Pancreas (tissue), 10 donors: ENCODE data around the gene SLFN13. TPM values are rescaled to one million over a fixed set of nuclear protein-coding genes. Genes with fewer than 3 reads are reported as not detected.

ENCODE experiments used
- ATAC-seq, 4 donors: fragments of 200-7000 bp; cut with Tn5 transposase; one replicate each; pipeline versions ENCODE4 v1.8.0 to v1.9.1; 2020; ENCODE audit warnings: mild to moderate bottlenecking in 4 of 4, moderate library complexity in 4 of 4
- DNase-seq, 6 donors: peaks; one replicate each; pipeline ENCODE4 v3.0.0-alpha.2; 2020
- FAIRE-seq: peaks from 2 replicates; lab custom pipeline; 2012; peaks lifted over from hg19 to GRCh38; lab: Jason Lieb, UNC
- H3K27ac ChIP-seq, 4 donors: fragments of 200-600 bp; sonication (generic); 1 replicate in 3 of 4; 2 replicates in 1 of 4; pipeline versions ENCODE4 v1.5.0 to v1.8.0; 2020
- H3K27me3 ChIP-seq, 4 donors: fragments of 200-600 bp; one replicate each; pipeline ENCODE4 v1.8.0; 2021
- H3K36me3 ChIP-seq, 3 donors: fragments of 200-600 bp; sonication (generic) in 1 of 3; one replicate each; pipeline versions ENCODE4 v1.5.0 to v1.8.0; 2020 to 2021
- H3K4me1 ChIP-seq, 3 donors: fragments of 200-600 bp; one replicate each; pipeline ENCODE4 v1.8.0; 2021
- H3K4me3 ChIP-seq, 4 donors: fragments of 200-600 bp; sonication (generic) in 2 of 4; one replicate each; pipeline versions ENCODE4 v1.5.0 to v1.8.0; 2020 to 2021
- H3K9me3 ChIP-seq, 4 donors: fragments of 200-600 bp; one replicate each; pipeline ENCODE4 v1.8.0; 2021
- CTCF ChIP-seq, 4 donors: fragments of 200-600 bp; sonication (generic) in 3 of 4; IDR thresholded peaks; one replicate each; pipeline versions ENCODE4 v1.5.0 to v1.8.0; 2021; ENCODE audit warnings: antibody characterized with exemption in 4 of 4
- WGBS, 2 donors: extraction: QIAGEN DNeasy Blood & Tissue Kit; methylation state at CpG; one replicate each; pipeline ENCODE4 v1.1.7; 2013; 5-methylcytosine and 5-hydroxymethylcytosine counted together
- intact Hi-C, 3 donors: fragments of 100-400 bp; cut with DNase I; formaldehyde crosslinking; loops; one replicate each; pipeline versions ENCODE4 v1.11.1 to v1.14.2; 2022
- polyA plus RNA-seq, 2 donors: library from polyadenylated mRNA; stranded (reverse); fragments of 200-250 nt; gene quantifications; one replicate each; pipeline ENCODE4 v1.2.3, GENCODE V29; 2013
- total RNA-seq, 6 donors: library from RNA; stranded (reverse); fragmentation: NEBNext Ultra II Directional in 4 of 6; extraction: Animal tissue kit (Norgen Biotek cat#: 25700) in 4 of 6; gene quantifications; one replicate each; pipeline versions ENCODE4 v1.2.1 to v1.2.4, GENCODE V29; 2021 to 2023
- donor health status: healthy with polysubstance abuse.
- donor health status: DM: no; HTN: no; CAD: no; lungs with moderate emphysema.
- donor health status: DM: no; HTN: no; CAD: no.
- donor health status: control.
- donor health status: control.
- donor health status: Bipolar disorder and iron deficiency.
- donor health status: DM: yes; HTN: yes; CAD: no.
- donor health status: DM: no; HTN: no; CAD: no.
- donor health status: DM: no; HTN: no; CAD: no.
- donor health status: DM: yes; HTN: yes; CAD: no.

SLFN13 gene
- total RNA-seq (1 to 10 TPM; 1.3 to 8.5 (median 3.3) TPM), polyA plus RNA-seq (1 to 10 TPM; 1.7 to 2.9 TPM)

- intact Hi-C loops, result loop anchor here in 1 of 3 donors (10.0 kb wide), 1 partner anchor 46 kb away; no protein-coding TSS in a partner anchor
These were observed at the start of gene SLFN13 for GRCh38 chr17:35448214-35448898. SLFN13 (minus strand) TSS chr17:35448766; CDS start chr17:35445680, 3,086 bp downstream.

GRCh38 chr17:35496451-35497290 is 48.1 kb upstream of the SLFN13 start:
- no peak for FAIRE-seq
- no peak overlapping the region for H3K4me3 ChIP-seq
- ATAC-seq, result no peak
- peaks cover 3 to 46% (median 13%) of the 10 kb centered on the region in 4 donors for H3K27me3 ChIP-seq
- H3K9me3 ChIP-seq, result no peaks in the 10 kb centered on the region
- 19 to 20% methylated on average over 26 to 30 of the region's 30 CpGs for WGBS, 2 donors
- H3K36me3 ChIP-seq, result no peaks in the 10 kb centered on the region
- intact Hi-C loops, result loop anchor here in 1 of 3 donors (10.0 kb wide), 1 partner anchor 52 kb away; the partner anchor contains the start of gene SLFN13
- no peak overlapping the region for H3K27ac ChIP-seq
- no peaks in the 10 kb centered on the region for H3K4me1 ChIP-seq
- DNase-seq, result no peak
- no peak for TF ChIP-seq CTCF (IDR thresholded peaks at IDR 0.05)

More at GRCh38 chr17:35448214-35448898, at the start of gene SLFN13:
- Histone ChIP-seq H3K27ac (peak within 1 kb of the TSS in 2 of 4 donors; percentile 34 to 57), H3K4me1 (peaks cover 0 to 4% (median 0%) of the 10 kb centered on the region in 3 donors), H3K36me3 (no peaks in the 10 kb centered on the region), H3K27me3 (peaks cover 0 to 9% (median 0%) of the 10 kb centered on the region in 4 donors), H3K4me3 (peak within 1 kb of the TSS; percentile 13 to 58 (median 31)), H3K9me3 (no peaks in the 10 kb centered on the region)
- ATAC-seq (peak; percentile 93 to 97 (median 94)), DNase-seq (peak; percentile 49 to 84 (median 75)), FAIRE-seq (no peak)
- WGBS, 2 donors, result 2 to 3% methylated on average over 44 of the region's 44 CpGs
- no peak for TF ChIP-seq CTCF (IDR thresholded peaks at IDR 0.05)

GRCh38 chr17:35493040-35493439 is 44.5 kb upstream of the SLFN13 start:
- Histone ChIP-seq H3K27ac (no peak overlapping the region), H3K36me3 (no peaks in the 10 kb centered on the region), H3K27me3 (peaks cover 9 to 67% (median 27%) of the 10 kb centered on the region in 4 donors), H3K4me1 (no peaks in the 10 kb centered on the region), H3K4me3 (no peak overlapping the region), H3K9me3 (no peaks in the 10 kb centered on the region)
- DNase-seq (no peak), ATAC-seq (no peak), FAIRE-seq (no peak)
- TF ChIP-seq CTCF (IDR thresholded peaks at IDR 0.05), result no peak
- WGBS, 2 donors, result 1 to 9% methylated on average over 2 of the region's 2 CpGs
- intact Hi-C loops, result loop anchor here in 1 of 3 donors (10.0 kb wide), 1 partner anchor 48 kb away; the partner anchor contains the start of gene SLFN13

- 6 to 10% methylated on average over 3 of the region's 3 CpGs for WGBS, 2 donors
- H3K4me3 ChIP-seq, result no peak overlapping the region
- FAIRE-seq, result no peak
- no peak for DNase-seq
- ATAC-seq, result no peak
- H3K36me3 ChIP-seq, result no peaks in the 10 kb centered on the region
- no peaks in the 10 kb centered on the region for H3K9me3 ChIP-seq
- no peak for TF ChIP-seq CTCF (IDR thresholded peaks at IDR 0.05)
- no peak overlapping the region for H3K27ac ChIP-seq
- H3K27me3 ChIP-seq, result peaks cover 9 to 64% (median 23%) of the 10 kb centered on the region in 4 donors
- intact Hi-C loops, result loop anchor here in 1 of 3 donors (10.0 kb wide), 1 partner anchor 47 kb away; the partner anchor contains the start of gene SLFN13
- H3K4me1 ChIP-seq, result no peaks in the 10 kb centered on the region
These were observed 42.9 kb upstream of the SLFN13 start for GRCh38 chr17:35491417-35491816.
